Upper lobe of right lung (tissue), 1 donor: ENCODE measurements around the gene AP4E1. TPM values are rescaled to one million over a fixed set of nuclear protein-coding genes. Genes with fewer than 3 reads are reported as not detected.
"Not testable (repeated sequence)": the region's sequence is repeated elsewhere in the genome, so short reads cannot be mapped to it uniquely, and the experiment has no call there.

ENCODE experiments used
- ATAC-seq: fragments of 200-7000 bp; cut with Tn5 transposase; one replicate; pipeline ENCODE4 v1.9.1; 2020; ENCODE audit warnings: mild to moderate bottlenecking, moderate library complexity
- DNase-seq: peaks from one replicate; pipeline ENCODE4 v3.0.0-alpha.2; 2020
- H3K27ac ChIP-seq: fragments of 200-600 bp; one replicate; pipeline ENCODE4 v1.8.0; 2022
- H3K27me3 ChIP-seq: fragments of 200-600 bp; one replicate; pipeline ENCODE4 v1.8.0; 2022; ENCODE audit warnings: mild to moderate bottlenecking
- H3K36me3 ChIP-seq: fragments of 200-600 bp; one replicate; pipeline ENCODE4 v1.8.0; 2022
- H3K4me1 ChIP-seq: fragments of 200-600 bp; one replicate; pipeline ENCODE4 v1.8.0; 2022
- H3K4me3 ChIP-seq: fragments of 200-600 bp; one replicate; pipeline ENCODE4 v1.8.0; 2022; ENCODE audit warnings: mild to moderate bottlenecking
- H3K9me3 ChIP-seq: fragments of 200-600 bp; one replicate; pipeline ENCODE4 v1.8.0; 2022
- CTCF ChIP-seq: fragments of 200-600 bp; IDR thresholded peaks from one replicate; pipeline ENCODE4 v1.8.0; 2022; ENCODE audit warnings: antibody characterized with exemption
- intact Hi-C: fragments of 100-400 bp; cut with DNase I; formaldehyde crosslinking; loops from one replicate; pipeline ENCODE4 v1.11.0; 2022
- total RNA-seq: library from RNA; stranded (reverse); fragmentation: NEBNext Ultra II Directional; extraction: Animal tissue kit (Norgen Biotek cat#: 25700); gene quantifications from one replicate; pipeline ENCODE4 v1.2.1, GENCODE V29; 2021
- donor health status: DM: no; HTN: yes; CAD: no; lungs with severe emphysema.

The AP4E1 gene
- total RNA-seq, 1 donor from 2014 or later = 10.8 TPM

- no peaks in the 10 kb centered on the region for H3K36me3 ChIP-seq
Measured at GRCh38 chr15:50891159-50891558, 17.3 kb upstream of the AP4E1 start.

GRCh38 chr15:50893976-50894375 lies 14.5 kb upstream of the AP4E1 start:
- no peaks in the 10 kb centered on the region for H3K36me3 ChIP-seq
- ATAC-seq = no peak
- intact Hi-C loops = no loop called here
- no peaks in the 10 kb centered on the region for H3K4me1 ChIP-seq
- H3K27me3 ChIP-seq = no peaks in the 10 kb centered on the region
- no peak overlapping the region for H3K27ac ChIP-seq
- no peaks in the 10 kb centered on the region for H3K9me3 ChIP-seq
- H3K4me3 ChIP-seq = no peak overlapping the region
- TF ChIP-seq CTCF = no peak
- no peak for DNase-seq

More at GRCh38 chr15:50891159-50891558, 17.3 kb upstream of the AP4E1 start:
- intact Hi-C loops = no loop called here
- Histone ChIP-seq H3K27ac (no peak overlapping the region), H3K9me3 (no peaks in the 10 kb centered on the region), H3K4me3 (no peak overlapping the region), H3K27me3 (no peaks in the 10 kb centered on the region), H3K4me1 (no peaks in the 10 kb centered on the region)
- DNase-seq = no peak
- no peak for ATAC-seq
- TF ChIP-seq CTCF = no peak

GRCh38 chr15:50901390-50901789 lies 7.1 kb upstream of the AP4E1 start:
- H3K27ac ChIP-seq, H3K4me1 ChIP-seq, DNase-seq, H3K27me3 ChIP-seq, H3K4me3 ChIP-seq, H3K36me3 ChIP-seq, intact Hi-C loops, H3K9me3 ChIP-seq, ATAC-seq: not testable (repeated sequence)

- H3K4me3 ChIP-seq = no peak overlapping the region
- DNase-seq (no peak), ATAC-seq (no peak)
- H3K27me3 ChIP-seq = no peaks in the 10 kb centered on the region
- H3K9me3 ChIP-seq = no peaks in the 10 kb centered on the region
- no peak overlapping the region for H3K27ac ChIP-seq
- H3K36me3 ChIP-seq = no peaks in the 10 kb centered on the region
- TF ChIP-seq CTCF = no peak
- intact Hi-C loops = no loop called here
- peaks cover 9% of the 10 kb centered on the region for H3K4me1 ChIP-seq
Measured at GRCh38 chr15:50904211-50904610, 4.3 kb upstream of the AP4E1 start.

GRCh38 chr15:50905055-50905454 lies 3.4 kb upstream of the AP4E1 start:
- intact Hi-C loops = no loop called here
- no peak for TF ChIP-seq CTCF
- no peak for ATAC-seq

GRCh38 chr15:50906954-50907600 lies 1.4 kb upstream of the AP4E1 start:
- peak overlapping the region; percentile 93 for H3K27ac ChIP-seq
- H3K36me3 ChIP-seq = peaks cover 7% of the 10 kb centered on the region
- ATAC-seq = no peak
- peaks cover 29% of the 10 kb centered on the region for H3K4me1 ChIP-seq
- H3K27me3 ChIP-seq = no peaks in the 10 kb centered on the region
- intact Hi-C loops = no loop called here
- no peaks in the 10 kb centered on the region for H3K9me3 ChIP-seq
- TF ChIP-seq CTCF = no peak
- peak overlapping the region; percentile 93 for H3K4me3 ChIP-seq
- DNase-seq = no peak

More at GRCh38 chr15:50905055-50905454, 3.4 kb upstream of the AP4E1 start:
- no peaks in the 10 kb centered on the region for H3K9me3 ChIP-seq
- peaks cover 17% of the 10 kb centered on the region for H3K4me1 ChIP-seq
- no peak overlapping the region for H3K27ac ChIP-seq
- H3K36me3 ChIP-seq = no peaks in the 10 kb centered on the region
- no peak overlapping the region for H3K4me3 ChIP-seq
- no peaks in the 10 kb centered on the region for H3K27me3 ChIP-seq
- DNase-seq = no peak
